ENCODE results near the gene ATP6V1F.
A peak's percentile ranks its signal among the peaks of the same experiment; 100 is the strongest.

Gene ATP6V1F

DNA sequence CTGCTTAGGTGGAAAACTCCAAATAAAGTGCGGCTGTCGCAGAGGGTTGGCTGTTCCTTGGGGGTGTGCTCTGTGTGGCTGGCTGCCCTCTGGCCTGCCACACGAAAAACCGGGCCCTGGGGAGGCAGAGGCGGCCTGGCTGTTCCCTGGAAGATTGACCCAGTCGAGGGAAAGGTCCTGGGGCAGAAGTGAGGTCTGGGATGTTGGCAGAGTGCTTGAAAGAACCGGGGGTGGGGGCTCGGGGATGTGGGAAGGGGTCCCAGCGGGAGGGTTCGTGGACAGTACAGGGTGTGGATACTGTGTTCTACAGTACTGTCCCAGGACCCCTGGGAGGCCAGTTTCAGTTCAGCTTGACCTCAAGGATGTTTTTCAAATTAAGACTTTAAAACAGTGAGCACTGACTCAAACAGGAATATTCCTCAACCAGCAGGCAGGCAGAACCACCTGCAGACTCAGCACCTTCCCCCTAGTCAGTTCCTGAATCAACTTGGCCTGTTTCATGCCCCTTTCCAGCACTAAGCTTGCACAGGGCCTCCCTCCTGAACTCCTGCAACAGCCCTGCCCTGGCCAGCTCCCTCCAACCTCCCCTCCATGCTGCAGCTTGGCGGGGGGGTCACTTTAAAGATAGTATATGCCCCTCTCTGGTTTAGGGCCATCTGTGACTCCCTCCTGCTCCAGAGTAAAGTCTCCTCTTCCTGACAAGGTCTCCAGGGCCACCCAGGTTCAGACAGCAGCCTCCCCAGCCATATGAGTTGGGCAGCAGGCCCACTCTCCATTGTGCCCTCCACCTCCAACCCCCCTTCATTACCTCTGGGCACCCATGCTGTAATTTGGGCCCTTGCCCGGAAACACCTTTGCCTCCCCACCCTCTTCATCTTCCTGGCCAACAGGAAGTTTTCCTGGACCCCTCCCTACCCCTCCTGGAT is 3.2 kb upstream of the ATP6V1F start:
- peaks cover 16% of the 10 kb centered on the region for H3K79me2 ChIP-seq (ENCODE audit: insufficient read depth, low read length)
- H3K9ac ChIP-seq (ENCODE audit: low read depth, low read length, poor library complexity, severe bottlenecking) = no peak overlapping the region
- TF ChIP-seq EZH2phosphoT487 (IDR thresholded peaks at IDR 0.05; ENCODE audit: borderline replicate concordance) (no peak), CTCF (conservative IDR thresholded peaks at IDR 0.05; ENCODE audit: low read length) (no peak)
- H3F3A ChIP-seq (ENCODE audit: low read depth) = no peaks in the 10 kb centered on the region
- H3K4me1 ChIP-seq (ENCODE audit: insufficient read depth, low read length, poor library complexity, severe bottlenecking) = peaks cover 10% of the 10 kb centered on the region
- no peaks in the 10 kb centered on the region for H4K20me1 ChIP-seq (ENCODE audit: insufficient read depth, low read length, poor library complexity, severe bottlenecking)
- H3K9me3 ChIP-seq (ENCODE audit: insufficient read depth, low read depth, low read length) = no peaks in the 10 kb centered on the region
- H2AFZ ChIP-seq (ENCODE audit: low read length) = no peak overlapping the region
- H3K36me3 ChIP-seq (ENCODE audit: insufficient read depth, low read length) = no peaks in the 10 kb centered on the region
- no peak overlapping the region for H3K4me3 ChIP-seq (ENCODE audit: low read length, poor library complexity, severe bottlenecking)
- no peak overlapping the region for H3K4me2 ChIP-seq (ENCODE audit: low read depth, low read length, poor library complexity, severe bottlenecking)
- no peaks in the 10 kb centered on the region for H3K9me2 ChIP-seq (replicated peaks; ENCODE audit: low read depth, low read length)
- H3K27me3 ChIP-seq (ENCODE audit: insufficient read depth, low read length, poor library complexity, severe bottlenecking) = no peaks in the 10 kb centered on the region

GRCh38 chr7:128860158-128861073 is 2.2 kb upstream of the ATP6V1F start:
- peak; percentile 51 for TF ChIP-seq CTCF (conservative IDR thresholded peaks at IDR 0.05; ENCODE audit: low read length)
- TF ChIP-seq EZH2phosphoT487 (IDR thresholded peaks at IDR 0.05; ENCODE audit: borderline replicate concordance) = no peak
- H3K27me3 ChIP-seq (ENCODE audit: insufficient read depth, low read length, poor library complexity, severe bottlenecking) = no peaks in the 10 kb centered on the region
- peaks cover 23% of the 10 kb centered on the region for H3K79me2 ChIP-seq (ENCODE audit: insufficient read depth, low read length)
- no peaks in the 10 kb centered on the region for H3F3A ChIP-seq (ENCODE audit: low read depth)
- no peaks in the 10 kb centered on the region for H3K36me3 ChIP-seq (ENCODE audit: insufficient read depth, low read length)
- H3K9ac ChIP-seq (ENCODE audit: low read depth, low read length, poor library complexity, severe bottlenecking) = peak overlapping the region; percentile 28
- no peak overlapping the region for H3K4me3 ChIP-seq (ENCODE audit: low read length, poor library complexity, severe bottlenecking)
- peaks cover 10% of the 10 kb centered on the region for H3K4me1 ChIP-seq (ENCODE audit: insufficient read depth, low read length, poor library complexity, severe bottlenecking)
- H3K9me2 ChIP-seq (replicated peaks; ENCODE audit: low read depth, low read length) = no peaks in the 10 kb centered on the region
- H3K9me3 ChIP-seq (ENCODE audit: insufficient read depth, low read depth, low read length) = no peaks in the 10 kb centered on the region
- H4K20me1 ChIP-seq (ENCODE audit: insufficient read depth, low read length, poor library complexity, severe bottlenecking) = no peaks in the 10 kb centered on the region
- H3K4me2 ChIP-seq (ENCODE audit: low read depth, low read length, poor library complexity, severe bottlenecking) = no peak overlapping the region
- no peak overlapping the region for H2AFZ ChIP-seq (ENCODE audit: low read length)

- no peak for TF ChIP-seq EZH2phosphoT487 (IDR thresholded peaks at IDR 0.05; ENCODE audit: borderline replicate concordance)
- no peak for TF ChIP-seq CTCF (conservative IDR thresholded peaks at IDR 0.05; ENCODE audit: low read length)
- Histone ChIP-seq H3K9me2 (replicated peaks; ENCODE audit: low read depth, low read length) (no peaks in the 10 kb centered on the region), H4K20me1 (ENCODE audit: insufficient read depth, low read length, poor library complexity, severe bottlenecking) (no peaks in the 10 kb centered on the region)
Observed at GRCh38 chr7:128861957-128862570, 592 bp upstream of the ATP6V1F start.

More at GRCh38 chr7:128861957-128862570, 592 bp upstream of the ATP6V1F start:
- Histone ChIP-seq H3K4me2 (ENCODE audit: low read depth, low read length, poor library complexity, severe bottlenecking) (peak overlapping the region; percentile 90), H2AFZ (ENCODE audit: low read length) (peak overlapping the region; percentile 98), H3K4me3 (ENCODE audit: low read length, poor library complexity, severe bottlenecking) (peak overlapping the region; percentile 83), H3K4me1 (ENCODE audit: insufficient read depth, low read length, poor library complexity, severe bottlenecking) (peaks cover 10% of the 10 kb centered on the region), H3K79me2 (ENCODE audit: insufficient read depth, low read length) (peaks cover 24% of the 10 kb centered on the region), H3K9ac (ENCODE audit: low read depth, low read length, poor library complexity, severe bottlenecking) (peak overlapping the region; percentile 68), H3K9me3 (ENCODE audit: insufficient read depth, low read depth, low read length) (no peaks in the 10 kb centered on the region), H3K27me3 (ENCODE audit: insufficient read depth, low read length, poor library complexity, severe bottlenecking) (no peaks in the 10 kb centered on the region), H3K36me3 (ENCODE audit: insufficient read depth, low read length) (no peaks in the 10 kb centered on the region), H3F3A (ENCODE audit: low read depth) (no peaks in the 10 kb centered on the region)

All from Loucy (cell line).